A549 treated with Mapracorat at 1 μM for 4 hours (cell line): ENCODE measurements around the gene F2RL1. TPM values are rescaled to one million over a fixed set of nuclear protein-coding genes. Genes with fewer than 3 reads are reported as not detected.

Experiments
- total RNA-seq: library from RNA; stranded (reverse); fragments of 200-300 nt; extraction: Qiagen RNA extraction; gene quantifications from 5 replicates; pipeline ENCODE4 v1.2.3, GENCODE V29; 2022

Gene F2RL1
- 237 to 269 TPM (median 265 TPM) in 5 replicates for total RNA-seq

GRCh38 chr5:76818844-76819831, at the start of gene F2RL1:
Gene F2RL1 (plus strand): TSS chr5:76819030. CDS start chr5:76819183, 153 bp downstream.

GRCh38 chr5:76849419-76850291, 30.8 kb downstream of the F2RL1 start, which contains the start of gene S100Z:
Gene S100Z (plus strand): TSS chr5:76850014. CDS start chr5:76875360, 25,346 bp downstream.

Other genes starting within 250 kb of the F2RL1 start
- 2.8 to 4.1 TPM (median 3.1 TPM) in 5 replicates for gene F2RL2, start 195.6 kb upstream of the F2RL1 start, total RNA-seq
- gene F2R, start 102.9 kb upstream of the F2RL1 start, total RNA-seq: 38.2 to 57.1 TPM (median 52.3 TPM) in 5 replicates
- not detected in 5 replicates for gene S100Z, start 31.0 kb downstream of the F2RL1 start, total RNA-seq
- 0.13 TPM in 1 of 5 replicates, not detected in the others for gene CRHBP, start 134.0 kb downstream of the F2RL1 start, total RNA-seq
- 11.7 to 15.0 TPM (median 12.5 TPM) in 5 replicates for gene AGGF1, start 211.4 kb downstream of the F2RL1 start, total RNA-seq